Measurements from ENCODE around the gene PAK1IP1. TPM values are rescaled to one million over a fixed set of nuclear protein-coding genes. Genes with fewer than 3 reads are reported as not detected.

PAK1IP1 gene
- total and polyA plus RNA-seq, 10 of the 15 experiments (the other 5 are each of a cell fraction or from before 2014, with no cell fraction given) = 26.0 to 98.5 (median 47.8) TPM

DNA sequence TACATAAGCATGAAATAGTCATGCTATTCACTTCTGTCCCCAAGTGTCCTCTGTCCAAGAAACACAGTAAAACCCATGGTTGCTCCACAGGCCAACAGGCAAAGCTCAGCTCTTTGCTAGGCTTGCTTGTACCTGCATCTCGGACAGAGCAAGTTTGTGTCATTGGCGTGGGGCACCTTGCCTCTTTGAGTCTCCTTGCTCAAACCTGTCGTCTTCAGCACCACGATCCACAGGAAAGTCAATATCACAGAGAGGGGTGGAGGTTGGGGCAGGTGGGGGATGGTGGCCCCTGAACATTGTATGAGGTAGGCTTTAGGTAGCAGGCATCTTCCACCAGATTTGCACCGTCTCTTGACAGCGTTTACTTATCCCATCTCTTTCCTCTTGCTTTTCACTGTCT, 48.7 kb downstream of the PAK1IP1 start:
- intact Hi-C loops (cut with micrococcal nuclease; ENCODE audit: unreplicated experiment) (no loop called here), in situ Hi-C loops (cut with MboI) (no loop called here)
- peaks cover 11% of the 10 kb centered on the region for H3K79me2 ChIP-seq (ENCODE audit: control insufficient read depth, insufficient read depth, low read length)
- no peak for ATAC-seq
- H2AFZ ChIP-seq (ENCODE audit: control insufficient read depth, low read depth, low read length) = no peak overlapping the region
- H3K4me3 ChIP-seq = no peak overlapping the region
- CTCF ChIA-PET = interaction anchor here (1.0 kb wide), 1 partner anchor 265 kb away, joined by 3 read pairs; no protein-coding TSS in a partner anchor
- SMC1A ChIA-PET (ENCODE audit: uncharacterized antibody, unreplicated experiment) = no interaction called here
- no peaks in the 10 kb centered on the region; the same call in 2 of the 3 replicates for H3K9me3 ChIP-seq (replicated peaks; ENCODE audit: control insufficient read depth, insufficient read depth, low read length)
- BruUV-seq (replicated peaks) = no TSS peak
- no peaks in the 10 kb centered on the region; the same call in 1 of the 2 replicates for H3K4me1 ChIP-seq (ENCODE audit: control insufficient read depth, insufficient read depth, low read length)
- DNase-seq (ENCODE audit: low read depth, low spot score) = no peak
- H3K4me2 ChIP-seq (ENCODE audit: control insufficient read depth, insufficient read depth) = no peak overlapping the region
- no peaks in the 10 kb centered on the region for H3K36me3 ChIP-seq (ENCODE audit: control insufficient read depth in 2 of 2, insufficient read depth in 2 of 2, low read length in 1 of 2)
- RAD21 ChIA-PET (ENCODE audit: unreplicated experiment) = no interaction called here
- no peaks in the 10 kb centered on the region for H4K20me1 ChIP-seq (ENCODE audit: control insufficient read depth, insufficient read depth)
- FAIRE-seq = no peak
- no peak for TF ChIP-seq EZH2 (IDR thresholded peaks at IDR 0.05; ENCODE audit: borderline replicate concordance, control insufficient read depth, low read depth, low read length)
- no peak for TF ChIP-seq GATAD2B (conservative IDR thresholded peaks at IDR 0.05; ENCODE audit: low read depth)
- TF ChIP-seq, protein P1, sequence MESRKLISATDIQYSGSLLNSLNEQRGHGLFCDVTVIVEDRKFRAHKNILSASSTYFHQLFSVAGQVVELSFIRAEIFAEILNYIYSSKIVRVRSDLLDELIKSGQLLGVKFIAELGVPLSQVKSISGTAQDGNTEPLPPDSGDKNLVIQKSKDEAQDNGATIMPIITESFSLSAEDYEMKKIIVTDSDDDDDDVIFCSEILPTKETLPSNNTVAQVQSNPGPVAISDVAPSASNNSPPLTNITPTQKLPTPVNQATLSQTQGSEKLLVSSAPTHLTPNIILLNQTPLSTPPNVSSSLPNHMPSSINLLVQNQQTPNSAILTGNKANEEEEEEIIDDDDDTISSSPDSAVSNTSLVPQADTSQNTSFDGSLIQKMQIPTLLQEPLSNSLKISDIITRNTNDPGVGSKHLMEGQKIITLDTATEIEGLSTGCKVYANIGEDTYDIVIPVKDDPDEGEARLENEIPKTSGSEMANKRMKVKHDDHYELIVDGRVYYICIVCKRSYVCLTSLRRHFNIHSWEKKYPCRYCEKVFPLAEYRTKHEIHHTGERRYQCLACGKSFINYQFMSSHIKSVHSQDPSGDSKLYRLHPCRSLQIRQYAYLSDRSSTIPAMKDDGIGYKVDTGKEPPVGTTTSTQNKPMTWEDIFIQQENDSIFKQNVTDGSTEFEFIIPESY (IDR thresholded peaks at IDR 0.05) = no peak
- TF ChIP-seq BACH1 (IDR thresholded peaks at IDR 0.05; ENCODE audit: borderline replicate concordance) = no peak
- TF ChIP-seq, protein P2, sequence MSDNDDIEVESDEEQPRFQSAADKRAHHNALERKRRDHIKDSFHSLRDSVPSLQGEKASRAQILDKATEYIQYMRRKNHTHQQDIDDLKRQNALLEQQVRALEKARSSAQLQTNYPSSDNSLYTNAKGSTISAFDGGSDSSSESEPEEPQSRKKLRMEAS (IDR thresholded peaks at IDR 0.05; ENCODE audit: low read depth, low read length) = no peak
- TF ChIP-seq ZSCAN29 (IDR thresholded peaks at IDR 0.05) = no peak
- no peak overlapping the region for H3K9ac ChIP-seq (ENCODE audit: control insufficient read depth, insufficient read depth, low read length)
- H3K27me3 ChIP-seq (replicated peaks in 1 of 2; ENCODE audit: control insufficient read depth in 2 of 2, insufficient read depth in 2 of 2, low read length in 1 of 2) = no peaks in the 10 kb centered on the region
- WGBS (ENCODE audit: insufficient coverage, insufficient replicate concordance, low lambda C conversion rate, missing lambda C conversion rate) = 97% methylated on average over 6 of the region's 6 CpGs
- no peak overlapping the region for H3K27ac ChIP-seq (ENCODE audit: control insufficient read depth, insufficient read depth)
- POLR2A ChIA-PET = interaction anchor here (1.6 kb wide), 1 partner anchor 23 kb away, joined by 4 read pairs; no protein-coding TSS in a partner anchor

Data from GM12878 (cell line).